Pancreas (tissue), 10 donors: ENCODE data around the gene ABCC11. TPM values are rescaled to one million over a fixed set of nuclear protein-coding genes. Genes with fewer than 3 reads are reported as not detected.

ENCODE experiments used
- ATAC-seq, 4 donors: fragments of 200-7000 bp; cut with Tn5 transposase; one replicate each; pipeline versions ENCODE4 v1.8.0 to v1.9.1; 2020; ENCODE audit warnings: mild to moderate bottlenecking in 4 of 4, moderate library complexity in 4 of 4
- DNase-seq, 6 donors: peaks; one replicate each; pipeline ENCODE4 v3.0.0-alpha.2; 2020
- FAIRE-seq: peaks from 2 replicates; lab custom pipeline; 2012; peaks lifted over from hg19 to GRCh38; lab: Jason Lieb, UNC
- H3K27ac ChIP-seq, 4 donors: fragments of 200-600 bp; sonication (generic); 1 replicate in 3 of 4; 2 replicates in 1 of 4; pipeline versions ENCODE4 v1.5.0 to v1.8.0; 2020
- H3K27me3 ChIP-seq, 4 donors: fragments of 200-600 bp; one replicate each; pipeline ENCODE4 v1.8.0; 2021
- H3K36me3 ChIP-seq, 3 donors: fragments of 200-600 bp; sonication (generic) in 1 of 3; one replicate each; pipeline versions ENCODE4 v1.5.0 to v1.8.0; 2020 to 2021
- H3K4me1 ChIP-seq, 3 donors: fragments of 200-600 bp; one replicate each; pipeline ENCODE4 v1.8.0; 2021
- H3K4me3 ChIP-seq, 4 donors: fragments of 200-600 bp; sonication (generic) in 2 of 4; one replicate each; pipeline versions ENCODE4 v1.5.0 to v1.8.0; 2020 to 2021
- H3K9me3 ChIP-seq, 4 donors: fragments of 200-600 bp; one replicate each; pipeline ENCODE4 v1.8.0; 2021
- CTCF ChIP-seq, 4 donors: fragments of 200-600 bp; sonication (generic) in 3 of 4; IDR thresholded peaks; one replicate each; pipeline versions ENCODE4 v1.5.0 to v1.8.0; 2021; ENCODE audit warnings: antibody characterized with exemption in 4 of 4
- WGBS, 2 donors: extraction: QIAGEN DNeasy Blood & Tissue Kit; methylation state at CpG; one replicate each; pipeline ENCODE4 v1.1.7; 2013; 5-methylcytosine and 5-hydroxymethylcytosine counted together
- intact Hi-C, 3 donors: fragments of 100-400 bp; cut with DNase I; formaldehyde crosslinking; loops; one replicate each; pipeline versions ENCODE4 v1.11.1 to v1.14.2; 2022
- polyA plus RNA-seq, 2 donors: library from polyadenylated mRNA; stranded (reverse); fragments of 200-250 nt; gene quantifications; one replicate each; pipeline ENCODE4 v1.2.3, GENCODE V29; 2013
- total RNA-seq, 6 donors: library from RNA; stranded (reverse); fragmentation: NEBNext Ultra II Directional in 4 of 6; extraction: Animal tissue kit (Norgen Biotek cat#: 25700) in 4 of 6; gene quantifications; one replicate each; pipeline versions ENCODE4 v1.2.1 to v1.2.4, GENCODE V29; 2021 to 2023
- donor health status: healthy with polysubstance abuse.
- donor health status: DM: no; HTN: no; CAD: no; lungs with moderate emphysema.
- donor health status: DM: no; HTN: no; CAD: no.
- donor health status: control.
- donor health status: control.
- donor health status: Bipolar disorder and iron deficiency.
- donor health status: DM: yes; HTN: yes; CAD: no.
- donor health status: DM: no; HTN: no; CAD: no.
- donor health status: DM: no; HTN: no; CAD: no.
- donor health status: DM: yes; HTN: yes; CAD: no.

The ABCC11 gene
- total and polyA plus RNA-seq, 8 donors, result 0.11 to 0.41 (median 0.26) TPM; not detected in 1

GRCh38 chr16:48223490-48223889, 23.8 kb downstream of the ABCC11 start:
- no peak overlapping the region for H3K27ac ChIP-seq
- no peak for ATAC-seq
- H3K27me3 ChIP-seq, result no peaks in the 10 kb centered on the region
- WGBS, 2 donors, result 86 to 96% methylated on average over 4 of the region's 4 CpGs
- DNase-seq, result no peak
- H3K9me3 ChIP-seq, result no peaks in the 10 kb centered on the region
- H3K4me3 ChIP-seq, result no peak overlapping the region
- H3K36me3 ChIP-seq, result no peaks in the 10 kb centered on the region
- TF ChIP-seq CTCF (IDR thresholded peaks at IDR 0.05), result no peak
- H3K4me1 ChIP-seq, result no peaks in the 10 kb centered on the region
- no peak for FAIRE-seq
- intact Hi-C loops, result no loop called here

- H3K27me3 ChIP-seq, result no peaks in the 10 kb centered on the region
- H3K27ac ChIP-seq, result no peak overlapping the region
- no peak for TF ChIP-seq CTCF (IDR thresholded peaks at IDR 0.05)
- intact Hi-C loops, result no loop called here
- H3K4me3 ChIP-seq, result no peak overlapping the region
- H3K4me1 ChIP-seq, result no peaks in the 10 kb centered on the region
- ATAC-seq, result no peak
- no peak for FAIRE-seq
- no peaks in the 10 kb centered on the region for H3K36me3 ChIP-seq
- H3K9me3 ChIP-seq, result no peaks in the 10 kb centered on the region
- WGBS, 2 donors, result 73 to 81% methylated on average over 3 of the region's 3 CpGs
- DNase-seq, result no peak
Observed at GRCh38 chr16:48220891-48221290, 26.4 kb downstream of the ABCC11 start.

- 85 to 91% methylated on average over 3 of the region's 3 CpGs for WGBS, 2 donors
- Histone ChIP-seq H3K27ac (no peak overlapping the region), H3K27me3 (no peaks in the 10 kb centered on the region), H3K36me3 (no peaks in the 10 kb centered on the region), H3K4me3 (no peak overlapping the region), H3K4me1 (no peaks in the 10 kb centered on the region), H3K9me3 (no peaks in the 10 kb centered on the region)
- intact Hi-C loops, result no loop called here
- no peak for TF ChIP-seq CTCF (IDR thresholded peaks at IDR 0.05)
- DNase-seq (no peak), ATAC-seq (no peak), FAIRE-seq (no peak)
Observed at GRCh38 chr16:48218473-48218872, 28.9 kb downstream of the ABCC11 start.

GRCh38 chr16:48217708-48218107, 29.6 kb downstream of the ABCC11 start:
- no peaks in the 10 kb centered on the region for H3K9me3 ChIP-seq
- ATAC-seq (no peak), FAIRE-seq (no peak), DNase-seq (no peak)
- 66 to 78% methylated on average over 2 of the region's 2 CpGs for WGBS, 2 donors
- no peaks in the 10 kb centered on the region for H3K4me1 ChIP-seq
- no peak overlapping the region for H3K27ac ChIP-seq
- no peaks in the 10 kb centered on the region for H3K27me3 ChIP-seq
- intact Hi-C loops, result no loop called here
- no peaks in the 10 kb centered on the region for H3K36me3 ChIP-seq
- no peak overlapping the region for H3K4me3 ChIP-seq
- no peak for TF ChIP-seq CTCF (IDR thresholded peaks at IDR 0.05)

- Histone ChIP-seq H3K36me3 (no peaks in the 10 kb centered on the region), H3K4me1 (no peaks in the 10 kb centered on the region), H3K27ac (no peak overlapping the region), H3K27me3 (no peaks in the 10 kb centered on the region), H3K4me3 (no peak overlapping the region), H3K9me3 (no peaks in the 10 kb centered on the region)
- DNase-seq (no peak), ATAC-seq (no peak), FAIRE-seq (no peak)
- intact Hi-C loops, result no loop called here
- no peak for TF ChIP-seq CTCF (IDR thresholded peaks at IDR 0.05)
- 77 to 83% methylated on average over 6 of the region's 6 CpGs for WGBS, 2 donors
Observed at GRCh38 chr16:48215738-48216137, 31.6 kb downstream of the ABCC11 start.
